Adrenal gland (tissue), 12 donors: ENCODE measurements around the gene ECM1. TPM values are rescaled to one million over a fixed set of nuclear protein-coding genes. Genes with fewer than 3 reads are reported as not detected.

Source experiments
- DNase-seq, 7 donors: peaks; one replicate each; pipeline ENCODE4 v3.0.0-alpha.2; 2019 to 2020
- H3K27ac ChIP-seq, 5 donors: fragments of 200-600 bp; sonication (generic) in 4 of 5; 1 replicate in 3 of 5; 2 replicates in 2 of 5; pipeline versions ENCODE4 v1.5.1 to v1.8.0; 2016 to 2020; ENCODE audit warnings: mild to moderate bottlenecking in 1 of 5
- H3K27me3 ChIP-seq: fragments of 200-600 bp; 2 replicates; pipeline ENCODE4 v1.8.0; 2021
- H3K36me3 ChIP-seq, 2 donors: fragments of 200-600 bp; replicated peaks in 1 of 2; 1 replicate in 1 of 2; 2 replicates in 1 of 2; pipeline versions ENCODE4 v1.5.1 to v1.8.0; 2018 to 2022
- H3K4me1 ChIP-seq, 2 donors: fragments of 200-600 bp; replicated peaks in 1 of 2; 1 replicate in 1 of 2; 2 replicates in 1 of 2; pipeline versions ENCODE4 v1.5.1 to v1.8.0; 2018 to 2021
- H3K4me3 ChIP-seq, 4 donors: fragments of 200-600 bp; sonication (generic) in 3 of 4; one replicate each; pipeline ENCODE4 v1.5.1; 2016 to 2018
- H3K9me3 ChIP-seq, 3 donors: fragments of 200-600 bp; sonication (generic) in 1 of 3; replicated peaks in 1 of 3; 1 replicate in 2 of 3; 2 replicates in 1 of 3; pipeline versions ENCODE4 v1.5.1 to v1.8.0; 2016 to 2021
- POLR2A ChIP-seq, 2 donors: fragments of 450-650 bp; IDR thresholded peaks; one replicate each; pipeline ENCODE4 v1.6.1; 2017; ENCODE audit warnings: antibody characterized with exemption in 2 of 2, mild to moderate bottlenecking in 2 of 2, moderate library complexity in 1 of 2
- WGBS, 4 donors: extraction: QIAGEN DNeasy Blood & Tissue Kit in 2 of 4; methylation state at CpG; one replicate each; pipeline versions ENCODE4 v1.1.5 to v1.1.7; 2013 to 2017; 5-methylcytosine and 5-hydroxymethylcytosine counted together
- intact Hi-C, 2 donors: fragments of 100-400 bp; cut with DNase I; formaldehyde crosslinking; loops; one replicate each; pipeline versions ENCODE4 v1.14.1 to v1.15.0; 2022 to 2023
- polyA plus RNA-seq, 3 donors: library from polyadenylated mRNA; stranded (reverse); fragments of 200-250 nt in 2 of 3; fragments of 350-450 nt in 1 of 3; fragmentation: Illumina TruSeq in 1 of 3; extraction: RNeasy Lipid Tissue Mini Kit (QIAGEN cat#74804) in 1 of 3; gene quantifications; one replicate each; pipeline ENCODE4 v1.2.3, GENCODE V29; 2013 to 2014
- total RNA-seq, 9 donors: library from RNA; depleted of rRNA in 4 of 9; stranded (reverse); fragments of >200 nt in 4 of 9; fragments of 120-200 nt in 1 of 9; fragmentation: NEBNext Ultra II Directional in 1 of 9; extraction: Animal tissue kit (Norgen Biotek cat#: 25700) in 1 of 9; gene quantifications; one replicate each; pipeline versions ENCODE4 v1.1.0 to v1.2.4, GENCODE V29; 2013 to 2023
- TF ChIP-seq, protein P1 (sequence below), 6 experiments: fragments of 450-650 bp in 4 of 6; fragments of 200-600 bp in 2 of 6; sonication (generic) in 1 of 6; IDR thresholded peaks; 1 replicate in 5 of 6; 2 replicates in 1 of 6; pipeline versions ENCODE4 v1.5.1 to v1.8.0; 2016 to 2021; ENCODE audit warnings: antibody characterized with exemption in 6 of 6, mild to moderate bottlenecking in 2 of 6, moderate library complexity in 1 of 6
- donor health status: healthy with polysubstance abuse.
- donor health status: Bipolar disorder and iron deficiency.
- donor health status: DM: yes; HTN: yes; CAD: no.
- donor health status: DM: no; HTN: no; CAD: no.
- donor health status: DM: no; HTN: no; CAD: no.
- donor health status: DM: yes; HTN: yes; CAD: no.

ECM1 gene
- total and polyA plus RNA-seq, 12 donors: 5.4 to 63.0 (median 26.2) TPM

DNA sequence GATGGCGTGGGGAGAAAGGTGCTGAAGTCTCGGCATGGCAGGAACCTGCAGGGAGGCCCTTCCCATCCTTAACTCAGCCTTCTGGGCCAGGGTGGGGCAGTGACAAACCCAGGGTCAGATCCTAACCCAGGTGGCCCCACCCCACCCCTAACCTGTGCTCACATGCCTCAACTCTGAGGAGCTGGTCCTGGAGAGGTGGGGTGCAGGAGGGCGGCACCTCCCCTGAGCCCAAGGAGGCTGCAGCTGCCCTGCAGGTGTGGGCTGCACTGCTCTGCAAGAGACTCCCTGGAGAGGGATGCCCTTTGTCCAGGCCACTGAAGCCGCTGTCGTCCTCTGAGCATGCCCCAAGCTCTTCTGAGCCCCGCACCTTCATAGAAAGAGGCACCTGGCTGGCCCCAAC, 26.1 kb downstream of the ECM1 start:
- Histone ChIP-seq H3K27ac (no peak overlapping the region), H3K36me3 (no peaks in the 10 kb centered on the region), H3K4me1 (peaks cover 0 to 10% of the 10 kb centered on the region in 2 donors), H3K4me3 (no peak overlapping the region), H3K9me3 (no peaks in the 10 kb centered on the region), H3K27me3 (no peaks in the 10 kb centered on the region)
- intact Hi-C loops: loop anchor here (5.0 to 10.0 kb wide), 3 partner anchors 67 to 179 kb away; no protein-coding TSS in a partner anchor
- TF ChIP-seq POLR2A (IDR thresholded peaks at IDR 0.05): no peak
- TF ChIP-seq, protein P1, sequence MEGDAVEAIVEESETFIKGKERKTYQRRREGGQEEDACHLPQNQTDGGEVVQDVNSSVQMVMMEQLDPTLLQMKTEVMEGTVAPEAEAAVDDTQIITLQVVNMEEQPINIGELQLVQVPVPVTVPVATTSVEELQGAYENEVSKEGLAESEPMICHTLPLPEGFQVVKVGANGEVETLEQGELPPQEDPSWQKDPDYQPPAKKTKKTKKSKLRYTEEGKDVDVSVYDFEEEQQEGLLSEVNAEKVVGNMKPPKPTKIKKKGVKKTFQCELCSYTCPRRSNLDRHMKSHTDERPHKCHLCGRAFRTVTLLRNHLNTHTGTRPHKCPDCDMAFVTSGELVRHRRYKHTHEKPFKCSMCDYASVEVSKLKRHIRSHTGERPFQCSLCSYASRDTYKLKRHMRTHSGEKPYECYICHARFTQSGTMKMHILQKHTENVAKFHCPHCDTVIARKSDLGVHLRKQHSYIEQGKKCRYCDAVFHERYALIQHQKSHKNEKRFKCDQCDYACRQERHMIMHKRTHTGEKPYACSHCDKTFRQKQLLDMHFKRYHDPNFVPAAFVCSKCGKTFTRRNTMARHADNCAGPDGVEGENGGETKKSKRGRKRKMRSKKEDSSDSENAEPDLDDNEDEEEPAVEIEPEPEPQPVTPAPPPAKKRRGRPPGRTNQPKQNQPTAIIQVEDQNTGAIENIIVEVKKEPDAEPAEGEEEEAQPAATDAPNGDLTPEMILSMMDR (IDR thresholded peaks at IDR 0.05): no peak
- WGBS, 4 donors: 84 to 100% (median 96%) methylated on average over 2 to 6 of the region's 6 CpGs
- DNase-seq: no peak

DNA sequence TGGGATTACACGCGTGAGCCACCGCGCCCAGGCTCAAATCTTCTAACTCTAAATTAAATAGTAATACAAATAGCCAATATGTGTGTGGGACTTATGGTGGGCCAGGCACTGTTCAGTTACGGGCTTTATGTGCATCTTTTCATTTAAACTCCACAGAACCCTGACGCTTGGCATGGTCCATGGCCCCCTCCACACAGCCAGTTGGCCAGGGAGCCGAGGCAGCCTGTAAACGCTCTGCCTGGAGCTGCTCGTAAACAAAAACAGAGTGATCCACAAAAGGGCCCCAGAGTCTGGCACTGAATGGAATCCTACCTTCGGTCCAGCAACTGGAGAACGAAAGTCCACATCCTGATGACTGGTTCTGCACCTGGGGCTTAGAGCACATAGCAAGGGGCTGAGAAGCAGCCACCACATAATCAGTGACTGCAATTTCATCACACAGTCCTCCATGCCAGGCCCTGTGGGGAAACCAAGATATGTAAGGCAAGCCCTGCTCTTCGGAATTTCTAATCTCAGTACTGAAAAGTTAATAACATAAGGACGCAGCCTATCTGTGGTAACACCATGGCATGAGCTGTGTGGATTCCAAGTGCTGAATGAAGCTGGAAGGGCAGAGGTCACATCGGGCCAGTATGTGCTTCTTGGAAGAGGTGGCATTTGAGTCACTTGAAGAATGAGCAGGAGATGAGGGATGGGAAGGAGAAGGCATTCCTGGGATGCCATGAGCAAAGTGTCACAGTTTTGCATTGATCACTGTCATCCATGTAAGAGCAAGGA, 27.8 kb downstream of the ECM1 start:
- no peaks in the 10 kb centered on the region for H3K27me3 ChIP-seq
- intact Hi-C loops: loop anchor here in 1 of 2 donors (10.0 kb wide), 1 partner anchor 181 kb away; no protein-coding TSS in a partner anchor
- peaks cover 0 to 10% of the 10 kb centered on the region in 2 donors for H3K4me1 ChIP-seq
- H3K4me3 ChIP-seq: no peak overlapping the region
- TF ChIP-seq, protein P1 (IDR thresholded peaks at IDR 0.05): no peak
- no peak for TF ChIP-seq POLR2A (IDR thresholded peaks at IDR 0.05)
- no peaks in the 10 kb centered on the region for H3K9me3 ChIP-seq
- no peak for DNase-seq
- H3K36me3 ChIP-seq: no peaks in the 10 kb centered on the region
- 84 to 96% (median 91%) methylated on average over 14 of the region's 14 CpGs for WGBS, 4 donors
- no peak overlapping the region for H3K27ac ChIP-seq

DNA sequence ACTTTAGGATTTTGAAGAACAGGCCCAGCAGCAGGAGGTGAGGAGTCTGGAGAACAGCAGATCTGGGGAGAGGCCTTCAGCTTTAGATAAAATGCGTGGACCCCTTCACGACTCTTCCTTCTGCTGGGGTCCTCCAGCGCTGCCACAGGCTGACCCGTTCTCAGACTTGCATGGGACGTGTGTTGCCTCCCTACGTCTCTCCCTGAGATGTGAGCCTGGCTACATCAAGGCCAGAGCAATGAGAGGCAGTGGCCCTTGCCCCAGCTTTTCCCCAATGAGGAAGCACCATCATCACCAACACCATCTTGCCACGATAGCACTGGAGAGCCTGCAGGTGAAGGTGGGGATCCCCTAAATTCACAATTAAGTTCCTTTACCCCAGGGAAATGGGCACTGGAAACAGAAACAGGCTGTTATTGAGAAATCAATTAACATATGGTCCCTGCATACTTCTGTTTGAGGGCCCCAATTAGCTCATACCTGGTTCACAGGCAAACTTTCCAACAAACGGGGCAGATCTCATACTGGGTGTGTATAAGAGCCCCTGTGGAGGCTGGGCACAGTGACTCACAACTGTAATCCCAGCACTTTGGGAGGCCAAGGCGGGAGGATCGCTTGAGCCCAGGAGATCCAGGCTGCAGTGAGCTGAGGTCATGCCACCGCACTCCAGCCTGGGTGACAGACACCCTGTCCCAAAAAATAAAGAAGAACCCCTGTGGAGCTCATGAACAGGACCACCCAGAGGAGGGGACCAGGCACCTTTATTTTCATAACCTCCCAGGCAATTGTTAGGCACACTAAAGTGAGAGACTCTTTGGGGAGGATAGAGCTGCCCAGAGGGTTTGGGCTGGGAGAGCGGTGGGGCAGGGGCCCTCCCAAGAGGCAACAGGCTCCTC, 29.2 kb downstream of the ECM1 start:
- Histone ChIP-seq H3K4me1 (peaks cover 0 to 10% of the 10 kb centered on the region in 2 donors), H3K36me3 (no peaks in the 10 kb centered on the region), H3K27ac (no peak overlapping the region), H3K4me3 (no peak overlapping the region), H3K27me3 (no peaks in the 10 kb centered on the region), H3K9me3 (no peaks in the 10 kb centered on the region)
- DNase-seq: no peak
- 80 to 91% (median 89%) methylated on average over 9 to 12 of the region's 12 CpGs for WGBS, 4 donors
- TF ChIP-seq, protein P1 (IDR thresholded peaks at IDR 0.05): no peak
- no peak for TF ChIP-seq POLR2A (IDR thresholded peaks at IDR 0.05)
- intact Hi-C loops: loop anchor here in 1 of 2 donors (10.0 kb wide), 1 partner anchor 182 kb away; no protein-coding TSS in a partner anchor
